Right renal pelvis (tissue), 4 donors: ENCODE measurements around the gene SAG. TPM values are rescaled to one million over a fixed set of nuclear protein-coding genes. Genes with fewer than 3 reads are reported as not detected.
"Not testable (repeated sequence)": the region's sequence is repeated elsewhere in the genome, so short reads cannot be mapped to it uniquely, and the experiment has no call there.

ENCODE experiments used
- DNase-seq, 4 donors: peaks; one replicate each; pipeline ENCODE4 v3.0.0-alpha.2; 2013; ENCODE audit warnings: low read depth in 4 of 4, low spot score in 3 of 4, missing footprints in 1 of 4
- polyA plus RNA-seq, 4 donors: library from polyadenylated mRNA; unstranded; fragments of 120-200 nt; gene quantifications; one replicate each; pipeline ENCODE4 v1.2.1, GENCODE V29; 2013; ENCODE audit not compliant: insufficient read length in 4 of 4

Gene SAG
- polyA plus RNA-seq, 4 donors = 0.07 to 0.10 (median 0.08) TPM

DNA sequence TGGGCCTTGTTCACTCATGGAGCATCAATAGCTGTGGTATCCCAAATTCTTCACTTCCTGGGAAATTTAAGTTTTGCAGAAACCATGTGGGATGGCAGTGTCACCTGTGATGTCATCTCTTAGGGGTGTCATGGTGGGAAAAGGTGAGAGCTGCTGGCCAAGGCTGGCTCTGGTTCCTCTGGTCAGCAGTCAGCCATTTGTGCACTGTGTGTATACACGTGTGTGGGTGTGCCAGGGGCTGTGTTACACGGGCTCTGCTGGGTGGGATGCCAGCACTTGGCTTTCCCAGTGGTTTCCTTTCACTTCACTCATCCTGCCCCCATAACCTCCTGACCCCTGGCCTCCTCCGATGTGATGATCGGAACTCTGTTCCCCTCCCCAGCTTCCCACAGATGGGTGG is 21.3 kb downstream of the SAG start:
- DNase-seq = no peak

DNA sequence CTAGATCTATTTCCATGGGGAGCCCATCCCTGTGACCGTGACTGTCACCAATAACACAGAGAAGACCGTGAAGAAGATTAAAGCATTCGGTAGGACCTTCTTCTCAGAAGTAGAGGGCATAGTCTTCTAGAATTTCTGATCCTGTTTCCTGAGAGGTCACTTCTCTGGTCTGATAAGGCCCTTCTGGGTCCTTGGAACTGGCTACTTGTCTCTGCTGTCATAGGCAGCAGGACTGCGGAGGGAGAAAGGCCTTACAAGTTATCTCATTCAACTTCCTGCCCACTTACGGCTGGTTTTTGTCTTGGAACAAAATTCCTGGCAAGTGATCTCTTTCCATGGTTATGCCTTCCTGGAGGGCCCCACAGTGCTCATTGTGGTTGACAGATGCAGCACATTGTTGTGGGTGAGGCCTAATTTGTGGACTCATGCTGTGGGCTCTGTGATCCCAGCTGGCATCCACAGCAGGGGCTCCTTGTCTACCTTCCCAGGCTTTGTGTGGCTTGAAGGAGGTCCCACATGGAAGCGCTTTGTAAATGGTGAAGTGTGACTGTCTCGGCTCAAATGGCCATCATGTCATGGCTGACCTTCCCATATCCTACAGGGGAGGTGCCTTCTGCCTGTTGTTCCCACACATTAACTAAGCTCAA is 22.0 kb downstream of the SAG start:
- no peak for DNase-seq

DNA sequence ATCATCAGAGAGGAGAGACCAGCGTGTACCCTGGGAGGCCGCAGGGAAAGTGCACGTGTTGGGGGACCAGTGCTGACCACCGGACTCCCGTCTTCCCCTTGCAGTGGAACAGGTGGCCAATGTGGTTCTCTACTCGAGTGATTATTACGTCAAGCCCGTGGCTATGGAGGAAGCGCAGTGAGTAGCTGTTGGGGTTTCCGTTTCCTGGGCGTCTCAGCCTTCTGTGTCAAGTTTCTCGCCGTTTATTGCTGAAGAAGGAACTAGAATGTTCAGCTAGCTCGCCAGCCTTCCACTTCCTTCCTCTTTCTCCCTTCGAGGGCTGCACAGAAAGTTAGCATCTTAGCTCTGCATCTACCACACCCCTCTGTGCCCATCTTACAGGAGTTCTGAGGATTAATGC is 23.9 kb downstream of the SAG start:
- DNase-seq = no peak

DNA sequence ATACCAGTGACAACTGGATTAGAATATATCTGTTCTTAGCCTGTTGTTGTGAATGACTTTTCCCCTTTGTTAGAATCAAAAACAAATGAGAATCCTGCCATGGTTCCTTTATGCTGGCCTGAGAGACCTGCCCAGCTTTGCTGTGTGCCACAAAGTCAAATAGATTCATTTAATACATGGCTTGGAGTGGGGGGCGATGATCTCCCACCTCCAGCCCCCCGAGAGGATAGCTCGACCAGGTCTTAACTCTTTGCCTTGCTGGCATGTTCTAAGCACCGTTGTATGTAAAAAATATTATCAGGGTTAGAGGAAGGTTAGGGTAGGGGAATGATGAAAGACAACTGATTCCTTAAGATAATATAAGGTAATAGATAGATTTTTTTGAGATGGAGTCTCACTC is 24.5 kb downstream of the SAG start:
- DNase-seq = no peak

DNA sequence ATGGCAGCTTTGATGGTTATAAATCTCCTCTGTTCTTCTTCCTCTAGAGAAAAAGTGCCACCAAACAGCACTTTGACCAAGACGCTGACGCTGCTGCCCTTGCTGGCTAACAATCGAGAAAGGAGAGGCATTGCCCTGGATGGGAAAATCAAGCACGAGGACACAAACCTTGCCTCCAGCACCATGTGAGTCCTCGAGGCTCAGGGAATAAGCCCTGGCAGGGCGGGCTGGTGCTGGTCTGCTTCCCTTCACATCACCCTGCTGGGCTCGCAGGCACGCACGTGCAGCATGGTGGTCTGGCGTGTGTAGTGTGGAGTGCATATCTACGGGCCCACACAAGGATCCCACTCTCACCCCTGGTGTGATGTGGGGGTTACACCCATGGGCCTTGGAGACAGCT is 27.3 kb downstream of the SAG start:
- DNase-seq = no peak

DNA sequence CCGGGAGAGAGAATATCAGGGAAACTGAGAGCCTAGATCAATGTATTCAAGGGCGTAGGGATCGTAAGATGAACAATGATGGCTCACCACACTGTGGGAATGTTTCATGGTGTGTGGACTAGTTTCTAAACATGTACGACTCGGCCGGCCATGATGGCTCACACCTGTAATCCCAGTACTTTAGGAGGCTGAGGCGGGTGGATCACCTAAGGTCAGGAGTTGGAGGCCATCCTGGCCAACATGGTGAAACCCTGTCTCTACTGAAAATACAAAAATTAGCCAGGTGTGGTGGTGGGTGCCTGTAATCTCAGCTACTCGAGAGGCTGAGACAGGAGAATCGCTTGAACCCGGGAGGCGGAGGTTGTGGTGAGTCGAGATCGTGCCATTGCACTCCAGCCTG is 28.5 kb downstream of the SAG start:
- DNase-seq = not testable (repeated sequence)

DNA sequence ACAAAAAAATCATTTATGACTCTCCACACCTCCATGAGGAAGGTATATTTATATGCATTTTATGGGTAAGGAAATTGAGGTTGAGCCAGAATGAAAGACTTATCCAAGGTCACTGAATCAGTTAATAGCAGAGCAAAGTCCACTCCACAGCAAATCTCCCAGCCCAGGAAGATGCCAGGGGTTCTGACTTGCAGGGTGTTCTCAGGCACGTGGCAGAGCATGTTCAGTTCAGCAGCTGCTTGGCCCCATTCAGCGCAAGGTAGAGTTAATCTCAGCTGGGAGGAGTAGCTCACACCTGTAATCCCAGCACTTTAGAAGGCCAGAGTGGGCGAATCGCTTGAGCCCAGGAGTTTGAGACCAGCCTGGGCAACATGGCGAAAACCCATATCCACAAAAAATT is 28.9 kb downstream of the SAG start:
- DNase-seq = no peak

DNA sequence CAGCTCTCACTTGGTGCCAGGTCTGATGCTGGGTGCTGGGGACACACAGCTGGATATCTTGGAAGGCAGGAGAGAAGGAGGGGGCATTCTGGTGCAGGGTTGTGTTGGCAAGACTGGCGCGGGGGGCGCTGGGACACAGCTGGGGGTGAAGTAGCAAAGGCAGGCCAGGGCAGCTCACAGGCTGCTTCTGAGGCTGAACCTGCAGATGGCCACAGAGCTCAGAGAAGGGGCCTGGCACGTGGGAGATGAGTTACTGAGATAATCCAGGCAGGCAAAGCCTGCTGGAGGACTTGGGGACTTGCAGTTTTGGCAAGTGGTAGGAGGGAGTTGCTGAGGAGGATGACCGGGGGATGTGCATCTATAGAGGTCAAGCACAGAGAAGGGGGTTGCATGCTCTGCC is 30.4 kb downstream of the SAG start:
- no peak for DNase-seq

DNA sequence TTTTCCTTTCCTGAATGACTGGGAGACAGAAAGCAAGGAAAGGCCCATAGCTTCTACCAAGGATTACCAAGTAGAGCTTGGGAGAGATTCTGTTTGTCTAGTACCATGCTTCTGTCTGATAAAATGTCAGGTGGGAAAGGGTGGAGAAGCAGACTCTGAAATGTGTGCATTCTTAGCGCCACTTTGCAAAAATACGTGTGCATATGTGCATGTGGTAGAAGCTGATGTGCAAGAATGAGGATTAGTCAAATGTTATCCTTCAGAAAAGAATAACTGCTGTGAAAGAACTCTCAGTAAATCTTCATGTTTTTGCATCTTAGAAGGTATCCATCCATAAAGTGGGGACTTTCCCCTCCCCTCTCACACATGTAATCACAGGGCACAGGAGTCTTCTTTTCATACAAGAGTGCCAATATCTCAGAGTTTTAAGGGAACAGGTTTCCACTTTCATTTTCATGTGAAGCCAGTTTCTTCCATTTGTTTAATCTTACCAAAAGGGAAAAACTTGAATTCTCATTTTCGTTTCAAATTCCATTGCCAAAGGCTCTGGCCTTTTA is 31.3 kb downstream of the SAG start:
- no peak for DNase-seq

DNA sequence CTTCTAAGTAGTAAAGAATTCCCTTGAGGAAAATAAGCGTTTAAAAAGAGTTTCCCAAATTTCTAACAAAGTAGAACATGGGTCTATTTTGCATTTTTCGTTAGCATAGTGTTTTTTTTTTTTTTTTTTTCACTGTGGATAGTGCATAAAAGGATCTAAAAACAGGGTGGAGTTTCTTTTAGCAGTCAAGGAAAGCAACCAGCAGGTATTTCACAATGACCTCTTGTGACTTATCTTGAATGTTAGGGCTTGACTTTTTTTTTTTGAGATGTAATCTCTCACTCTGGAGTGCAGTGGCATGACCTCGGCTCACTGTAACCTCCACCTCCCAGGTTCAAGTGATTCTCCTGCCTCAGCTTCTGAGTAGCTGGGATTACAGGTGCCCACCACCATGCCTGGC is 31.8 kb downstream of the SAG start:
- no peak for DNase-seq

DNA sequence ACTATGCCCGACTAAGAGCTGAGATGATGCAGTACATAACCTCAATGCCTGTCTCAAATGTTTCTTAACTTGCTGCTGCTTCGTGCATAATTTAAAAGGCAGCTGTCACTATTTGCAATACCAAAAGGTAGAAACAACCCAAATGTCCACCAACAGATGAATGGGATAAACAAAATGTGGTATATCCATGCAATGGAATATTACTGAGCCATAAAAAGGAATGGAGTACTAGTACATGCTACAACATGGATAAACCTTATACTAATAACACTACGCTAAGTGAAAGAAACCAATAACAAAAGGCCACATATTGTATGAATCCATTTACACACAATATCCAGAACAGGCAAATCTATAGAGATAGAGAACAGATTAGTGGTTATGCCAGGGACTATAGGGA is 33.7 kb downstream of the SAG start:
- no peak for DNase-seq

DNA sequence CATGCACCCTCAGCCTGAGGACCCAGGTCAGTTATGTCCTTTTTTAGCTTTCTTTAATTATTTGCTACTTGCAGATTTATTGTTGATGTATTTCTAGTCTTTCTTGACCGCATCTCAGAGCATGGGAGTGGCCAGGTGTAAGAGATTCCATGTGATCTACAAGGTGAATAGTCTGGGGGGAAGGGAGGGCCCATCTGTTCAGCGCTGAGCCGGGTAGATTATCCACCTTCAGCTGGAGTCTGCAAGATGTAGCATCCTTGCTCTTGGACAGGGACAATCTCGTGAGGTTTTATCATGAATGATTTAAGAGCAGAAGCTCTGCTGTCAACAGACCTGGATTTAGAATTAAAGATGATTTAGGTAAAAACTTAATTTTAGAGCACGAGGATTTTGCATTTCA is 34.7 kb downstream of the SAG start:
- no peak for DNase-seq

DNA sequence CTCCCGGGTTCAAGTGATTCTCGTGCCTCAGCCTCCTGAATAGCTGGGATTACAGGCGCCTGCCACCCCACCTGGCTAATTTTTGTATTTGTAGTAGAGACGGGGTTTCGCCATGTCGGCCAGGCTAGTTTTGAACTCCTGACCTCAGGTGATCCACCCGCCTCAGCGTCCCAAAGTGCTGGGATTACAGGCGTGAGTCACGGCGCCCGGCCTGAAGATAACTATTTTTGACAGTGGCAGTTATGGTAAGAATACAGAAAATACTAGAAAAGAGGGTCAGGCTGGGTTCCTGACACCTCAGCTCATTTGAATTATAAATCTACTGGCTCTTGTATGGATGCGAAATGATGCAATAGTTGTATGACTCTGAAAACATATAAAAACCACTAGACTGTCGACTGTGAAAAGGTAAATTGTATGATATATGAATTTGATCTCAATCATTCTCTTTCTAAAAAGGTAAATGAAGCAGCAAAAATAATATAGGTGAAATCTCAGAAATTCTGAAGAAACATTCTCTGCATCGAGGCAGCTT is 35.6 kb downstream of the SAG start:
- no peak for DNase-seq

DNA sequence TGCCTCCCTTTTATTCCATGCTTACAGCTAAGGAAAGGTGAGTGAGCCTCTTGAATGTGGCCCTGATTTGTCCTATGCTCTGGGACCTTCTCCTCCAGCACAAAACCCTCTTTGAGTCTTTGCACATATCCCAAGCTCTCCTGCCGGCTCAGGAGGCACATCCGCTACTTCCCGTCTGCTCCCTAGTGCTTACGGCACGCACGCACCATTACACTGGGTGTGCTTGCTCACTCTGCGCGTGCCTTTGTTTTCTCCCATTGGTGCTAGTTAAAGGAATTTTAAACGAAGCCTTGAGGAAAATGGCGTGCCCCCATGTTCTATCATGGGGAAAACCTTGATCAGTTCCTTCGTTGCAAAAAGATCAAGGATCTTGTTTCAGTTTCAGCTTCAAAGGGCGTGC is 38.8 kb downstream of the SAG start:
- no peak for DNase-seq

DNA sequence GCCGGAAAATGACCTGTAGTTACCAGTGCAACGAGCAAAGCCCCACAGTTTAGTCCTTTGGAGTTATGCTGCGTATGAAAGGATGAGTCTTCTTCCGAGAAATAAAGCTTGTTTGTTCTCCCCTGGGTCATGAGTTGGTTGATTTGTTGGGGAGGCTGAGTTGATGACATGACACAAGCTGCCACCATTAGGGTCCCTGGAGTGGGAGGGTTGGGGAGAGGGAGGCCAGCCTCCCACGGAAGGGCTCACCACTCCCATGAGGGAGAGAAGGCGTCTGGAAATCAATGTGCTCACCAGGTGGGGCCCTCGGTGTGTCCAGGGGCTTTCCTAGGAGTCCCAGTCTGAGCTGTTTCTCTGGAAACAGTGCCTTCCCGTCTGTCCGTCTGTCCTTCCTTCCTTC is 39.3 kb downstream of the SAG start:
- DNase-seq = no peak

DNA sequence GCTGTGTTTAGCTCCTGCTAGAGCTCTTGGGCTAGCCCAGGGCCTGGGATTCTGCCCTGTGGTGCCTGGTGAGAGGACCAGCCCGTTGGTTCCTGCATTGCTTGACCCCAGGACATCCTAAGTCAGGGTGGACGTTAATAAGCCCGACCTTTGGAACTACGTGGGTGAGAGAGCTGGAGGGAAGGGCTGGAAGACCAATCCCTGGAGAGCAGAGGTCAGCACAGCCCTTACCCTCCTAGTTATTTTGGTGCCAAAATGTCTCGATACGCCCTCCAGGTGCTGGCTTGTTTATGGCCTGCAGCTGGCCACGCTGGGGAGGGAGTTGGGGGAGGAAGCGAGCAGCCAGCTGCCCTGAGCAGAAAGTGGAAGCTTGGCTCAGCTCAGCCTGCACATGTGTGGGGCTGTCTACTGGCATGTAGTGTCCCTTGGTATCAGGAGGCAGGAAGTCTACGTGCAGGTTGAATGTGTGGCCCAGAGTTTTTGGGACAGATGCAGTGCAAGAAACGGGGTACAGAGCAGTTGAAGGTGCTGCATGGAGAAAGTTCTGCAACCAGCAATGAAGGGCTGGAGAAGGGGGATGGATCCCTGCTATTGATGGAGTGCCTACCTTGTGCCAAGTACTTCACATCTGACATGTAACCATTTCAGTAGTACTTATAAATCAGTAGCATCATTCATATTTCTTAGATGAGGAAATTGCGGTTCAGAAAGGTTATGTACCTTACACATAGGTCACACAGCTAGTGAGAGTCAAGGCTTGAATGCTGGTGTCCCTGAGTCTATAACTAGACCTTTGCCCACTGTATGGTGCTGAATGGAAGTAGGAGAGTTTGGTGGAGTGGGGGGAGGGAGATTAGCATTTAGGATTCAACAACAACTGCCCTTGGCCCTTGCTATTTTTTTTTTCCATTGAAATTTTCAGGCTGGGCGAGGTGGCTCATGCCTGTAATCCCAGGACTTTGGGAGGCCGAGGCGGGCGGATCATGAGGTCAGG is 41.7 kb downstream of the SAG start:
- DNase-seq = no peak

DNA sequence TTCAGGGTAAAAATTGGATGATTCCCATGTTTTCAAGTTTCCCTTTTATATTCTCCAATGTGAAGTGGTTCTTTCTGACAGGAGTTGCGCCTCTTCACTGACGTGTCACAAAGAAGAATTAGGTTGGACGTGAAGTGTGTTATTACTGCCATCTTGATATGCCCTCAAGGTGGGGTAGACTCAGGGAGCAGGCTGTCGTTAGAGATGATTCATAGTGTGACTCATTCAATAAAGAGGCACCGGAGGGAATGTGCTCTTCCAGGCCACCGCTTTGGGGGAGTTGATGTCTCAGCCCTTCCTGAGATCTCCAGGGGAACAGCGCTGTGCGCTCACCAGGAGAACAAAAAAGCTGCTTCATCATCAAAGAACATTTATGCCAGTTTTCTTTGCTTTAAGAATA is 43.1 kb downstream of the SAG start:
- DNase-seq = no peak

DNA sequence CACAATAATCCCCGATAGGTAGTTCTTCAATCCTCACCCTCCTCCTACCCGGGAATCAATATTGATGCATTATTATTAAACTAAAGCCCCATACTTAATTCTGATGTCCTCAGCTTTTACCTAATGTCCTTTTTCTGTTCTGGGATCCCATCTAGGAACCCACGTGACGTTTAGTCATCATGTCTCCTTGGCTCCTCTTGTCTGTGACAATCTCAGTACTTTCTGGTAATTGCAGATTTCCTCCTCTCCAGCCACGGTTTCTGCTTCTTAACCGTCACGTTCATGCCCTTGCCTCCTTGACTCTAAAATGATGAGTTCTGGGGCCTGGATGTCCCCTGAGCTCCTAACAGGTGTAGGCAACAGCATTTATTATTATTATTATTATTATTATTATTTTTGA is 43.8 kb downstream of the SAG start:
- no peak for DNase-seq

DNA sequence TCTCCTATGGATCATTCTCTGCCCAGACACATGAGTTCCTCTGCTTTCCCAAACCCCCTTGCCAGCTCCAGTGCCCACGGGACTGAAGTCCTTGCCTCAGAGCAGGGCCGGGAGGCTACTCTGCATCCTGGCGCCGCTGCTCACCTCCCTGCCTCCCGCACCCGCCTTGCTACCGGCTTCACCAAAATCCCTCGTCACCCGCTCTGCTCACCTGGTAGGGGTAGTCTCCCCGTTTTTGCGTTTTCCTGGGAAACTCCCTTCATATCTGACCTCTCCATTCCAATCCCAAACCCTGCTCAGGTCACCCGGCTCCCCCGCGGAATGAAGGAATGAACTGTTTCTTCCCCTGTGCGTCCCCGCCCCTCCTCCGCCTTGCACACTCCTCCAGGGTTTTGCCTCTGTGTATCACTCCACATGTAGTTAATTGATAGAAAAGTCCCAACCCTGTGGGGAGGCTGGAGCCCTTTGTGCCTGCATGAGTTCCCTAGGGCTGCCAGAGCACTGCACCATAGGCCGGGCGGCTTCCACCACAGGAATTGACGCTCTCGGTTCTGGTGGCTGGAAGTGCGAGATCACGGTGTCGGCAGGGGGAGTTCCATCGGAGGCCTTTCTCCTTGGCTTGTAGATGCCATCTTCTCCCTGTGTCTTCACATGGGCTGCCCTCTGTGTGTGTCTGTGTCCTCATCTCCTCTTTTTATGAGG is 44.7 kb downstream of the SAG start:
- no peak for DNase-seq

DNA sequence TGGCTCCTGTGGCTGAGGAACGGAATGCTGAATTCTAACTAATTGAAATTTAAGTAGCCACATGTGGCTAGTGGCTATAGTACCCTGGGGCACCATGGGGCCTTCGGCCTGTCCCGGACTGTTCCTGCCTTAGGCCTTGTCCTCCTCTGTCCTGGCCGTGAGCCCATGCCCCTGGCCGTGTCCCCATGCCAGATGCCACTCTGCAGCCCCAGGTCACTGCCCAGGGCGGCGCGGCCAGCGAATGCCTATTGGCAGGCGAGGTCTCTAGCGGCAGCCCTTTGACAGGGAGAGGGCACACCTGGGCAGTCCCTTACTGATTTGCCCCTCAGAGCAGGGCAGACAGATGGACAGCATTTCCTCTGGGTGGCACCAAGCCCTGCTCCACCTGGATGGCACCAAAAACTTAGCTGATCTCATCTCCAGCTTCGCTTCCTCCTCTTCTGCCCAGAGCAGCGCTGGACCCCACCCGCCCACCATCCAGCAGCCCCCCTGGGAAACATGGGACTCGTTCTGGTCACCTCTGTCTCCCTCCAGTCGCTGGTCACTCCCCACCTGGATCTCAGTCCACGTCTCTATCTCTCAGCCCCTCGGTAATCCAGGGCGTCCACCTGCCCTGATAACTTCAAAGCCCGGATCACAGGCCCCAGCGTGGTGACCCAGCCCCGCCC is 45.6 kb downstream of the SAG start:
- no peak for DNase-seq
